WTC11 (cell line): Measurements from ENCODE around the gene SUPT20H. TPM values are rescaled to one million over a fixed set of nuclear protein-coding genes. Genes with fewer than 3 reads are reported as not detected.

Source experiments
- ATAC-seq: fragments of 200-7000 bp; cut with Tn5 transposase; 2 replicates; pipeline ENCODE4 v1.10.0; 2021; ENCODE audit warnings: mild to moderate bottlenecking, moderate library complexity
- CTCF ChIA-PET: fragments of 300-600 bp; sonication (Branson Sonifier 250); formaldehyde crosslinking; loops from one replicate; lab custom pipeline; 2021; ENCODE audit warnings: antibody characterized with exemption; lab: Charles Lee
- POLR2A ChIA-PET: fragments of 350-600 bp; sonication (Branson Sonifier 250); formaldehyde crosslinking; loops from one replicate; lab custom pipeline; 2021; ENCODE audit warnings: antibody characterized with exemption; lab: Charles Lee
- DNase-seq: peaks from one replicate; pipeline ENCODE4 v3.0.0; 2021; ENCODE audit warnings: low spot score
- H3K27ac Mint-ChIP-seq: 2 replicates; pipeline ENCODE4 v1.8.0; 2021; ENCODE audit warnings: mixed read lengths
- H3K27me3 Mint-ChIP-seq: 2 replicates; pipeline ENCODE4 v1.8.0; 2021; ENCODE audit warnings: low read depth, mild to moderate bottlenecking, moderate library complexity, mixed read lengths
- H3K36me3 Mint-ChIP-seq: 2 replicates; pipeline ENCODE4 v1.8.0; 2021; ENCODE audit warnings: mixed read lengths
- H3K4me1 Mint-ChIP-seq: 2 replicates; pipeline ENCODE4 v1.8.0; 2022; ENCODE audit warnings: mixed read lengths
- H3K4me3 Mint-ChIP-seq: 2 replicates; pipeline ENCODE4 v1.8.0; 2021; ENCODE audit warnings: mild to moderate bottlenecking, moderate library complexity, mixed read lengths
- H3K9me3 Mint-ChIP-seq: 2 replicates; pipeline ENCODE4 v1.8.0; 2021; ENCODE audit warnings: mixed read lengths
- AFF4 ChIP-seq: sonication (generic); formaldehyde crosslinking; IDR thresholded peaks from 2 replicates; pipeline ENCODE4 v1.8.1; 2023; ENCODE audit warnings: mild to moderate bottlenecking, missing genetic modification reagents, borderline replicate concordance
- ATF2 ChIP-seq: sonication (generic); formaldehyde crosslinking; IDR thresholded peaks from 2 replicates; pipeline ENCODE4 v1.8.1; 2022; ENCODE audit warnings: low read depth, missing genetic modification reagents, borderline replicate concordance
- ELF4 ChIP-seq: sonication (generic); formaldehyde crosslinking; IDR thresholded peaks from 2 replicates; pipeline ENCODE4 v1.8.1; 2022; ENCODE audit warnings: low read depth, mild to moderate bottlenecking, moderate library complexity, missing genetic modification reagents
- EMX1 ChIP-seq: fragments of 250-450 bp; sonication (Bioruptor Pico); IDR thresholded peaks from 2 replicates; pipeline ENCODE4 v1.8.0; 2021; ENCODE audit warnings: mild to moderate bottlenecking
- FOXK1 ChIP-seq: sonication (generic); formaldehyde crosslinking; IDR thresholded peaks from 2 replicates; pipeline ENCODE4 v1.8.0; 2022; ENCODE audit warnings: mild to moderate bottlenecking, moderate library complexity, missing genetic modification reagents
- GABPB1 ChIP-seq: sonication (generic); formaldehyde crosslinking; IDR thresholded peaks from 2 replicates; pipeline ENCODE4 v1.8.1; 2023; ENCODE audit warnings: mild to moderate bottlenecking, missing genetic modification reagents
- GRHL2 ChIP-seq: fragments of 250-450 bp; sonication (Bioruptor Pico); IDR thresholded peaks from 2 replicates; pipeline ENCODE4 v1.8.0; 2022; ENCODE audit warnings: mild to moderate bottlenecking, moderate library complexity; ENCODE audit not compliant: insufficient replicate concordance, severe bottlenecking
- GTF2I ChIP-seq: fragments of 250-450 bp; sonication (Bioruptor Pico); conservative IDR thresholded peaks from 2 replicates; pipeline ENCODE4 v1.4.0; 2021; ENCODE audit warnings: mild to moderate bottlenecking
- IRF2 ChIP-seq: sonication (generic); formaldehyde crosslinking; IDR thresholded peaks from 2 replicates; pipeline ENCODE4 v1.8.0; 2022; ENCODE audit warnings: low read depth, missing genetic modification reagents, borderline replicate concordance
- NFATC4 ChIP-seq: fragments of 250-450 bp; sonication (Bioruptor Pico); IDR thresholded peaks from 2 replicates; pipeline ENCODE4 v1.9.0; 2021; ENCODE audit warnings: mild to moderate bottlenecking
- NFE2L1 ChIP-seq: sonication (generic); formaldehyde crosslinking; IDR thresholded peaks from 2 replicates; pipeline ENCODE4 v1.8.1; 2023; ENCODE audit warnings: missing genetic modification reagents
- NR2C2 ChIP-seq: sonication (generic); formaldehyde crosslinking; IDR thresholded peaks from 2 replicates; pipeline ENCODE4 v1.8.0; 2022; ENCODE audit warnings: mild to moderate bottlenecking, missing genetic modification reagents
- PRRX2 ChIP-seq: fragments of 250-450 bp; sonication (Bioruptor Pico); IDR thresholded peaks from 2 replicates; pipeline ENCODE4 v1.8.0; 2021; ENCODE audit warnings: mild to moderate bottlenecking
- SP1 ChIP-seq: sonication (generic); formaldehyde crosslinking; conservative IDR thresholded peaks from 2 replicates; pipeline ENCODE4 v1.8.1; 2022; ENCODE audit warnings: missing genetic modification reagents
- TP53 ChIP-seq: sonication (generic); formaldehyde crosslinking; IDR thresholded peaks from 2 replicates; pipeline ENCODE4 v1.8.1; 2023; ENCODE audit warnings: mild to moderate bottlenecking, missing genetic modification reagents
- ZBTB21 ChIP-seq: sonication (generic); formaldehyde crosslinking; IDR thresholded peaks from 2 replicates; pipeline ENCODE4 v1.8.1; 2023; ENCODE audit warnings: mild to moderate bottlenecking, missing genetic modification reagents, borderline replicate concordance
- ZNF121 ChIP-seq: sonication (generic); formaldehyde crosslinking; IDR thresholded peaks from 2 replicates; pipeline ENCODE4 v1.8.0; 2023; ENCODE audit warnings: missing genetic modification reagents
- ZNF263 ChIP-seq: sonication (generic); formaldehyde crosslinking; IDR thresholded peaks from 2 replicates; pipeline ENCODE4 v1.8.1; 2022; ENCODE audit warnings: low read depth, mild to moderate bottlenecking, moderate library complexity, missing genetic modification reagents
- ZNF532 ChIP-seq: fragments of 250-450 bp; sonication (Bioruptor Pico); IDR thresholded peaks from 2 replicates; pipeline ENCODE4 v1.9.0; 2021; ENCODE audit warnings: mild to moderate bottlenecking, borderline replicate concordance
- total RNA-seq: library from RNA; stranded (reverse); gene quantifications from 3 replicates; pipeline ENCODE4 v1.2.3, GENCODE V29; 2021
- TF ChIP-seq, protein P1 (sequence below): sonication (generic); formaldehyde crosslinking; IDR thresholded peaks from 2 replicates; pipeline ENCODE4 v1.8.0; 2023; ENCODE audit warnings: missing genetic modification reagents

Gene SUPT20H
- total RNA-seq, 1 experiment from 2014 or later: 68.0 TPM

DNA sequence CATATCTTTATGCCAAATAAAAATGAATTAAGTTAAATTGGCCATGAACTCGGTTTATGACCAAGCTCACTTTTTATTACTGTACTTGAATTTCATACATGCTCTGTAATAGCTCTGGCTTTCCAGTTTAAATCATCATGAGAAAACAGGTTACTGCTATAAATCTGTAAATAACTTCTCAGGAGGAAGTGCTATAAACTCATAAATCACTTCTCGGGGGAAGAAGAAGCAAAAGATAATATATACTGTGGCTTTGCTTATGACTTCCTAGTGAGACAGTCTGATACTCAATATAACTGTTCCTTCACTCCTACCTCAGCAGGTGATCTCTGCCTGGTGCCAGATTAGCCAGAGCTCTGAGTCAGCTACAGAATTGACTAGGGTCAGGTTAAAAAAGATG lies 12.5 kb downstream of the SUPT20H start (continued):
- no peak for TF ChIP-seq NFATC4 (CRISPR knock-in tag)
- no peak for TF ChIP-seq NR2C2 (CRISPR knock-in tag)
- TF ChIP-seq ZNF532 (CRISPR knock-in tag): no peak
- no peak for TF ChIP-seq NFE2L1
- no peak for TF ChIP-seq GRHL2 (CRISPR knock-in tag)
- TF ChIP-seq ZNF263 (CRISPR knock-in tag): no peak
- TF ChIP-seq ZBTB21 (CRISPR knock-in tag): no peak
- TF ChIP-seq, protein P1, sequence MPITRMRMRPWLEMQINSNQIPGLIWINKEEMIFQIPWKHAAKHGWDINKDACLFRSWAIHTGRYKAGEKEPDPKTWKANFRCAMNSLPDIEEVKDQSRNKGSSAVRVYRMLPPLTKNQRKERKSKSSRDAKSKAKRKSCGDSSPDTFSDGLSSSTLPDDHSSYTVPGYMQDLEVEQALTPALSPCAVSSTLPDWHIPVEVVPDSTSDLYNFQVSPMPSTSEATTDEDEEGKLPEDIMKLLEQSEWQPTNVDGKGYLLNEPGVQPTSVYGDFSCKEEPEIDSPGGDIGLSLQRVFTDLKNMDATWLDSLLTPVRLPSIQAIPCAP (CRISPR knock-in tag): no peak

GRCh38 chr13:37046062-37046461 lies 13.4 kb downstream of the SUPT20H start:
- ATAC-seq: no peak
- Mint-ChIP-seq H3K4me3 (no peak overlapping the region), H3K27ac (no peak overlapping the region), H3K27me3 (no peaks in the 10 kb centered on the region), H3K9me3 (no peaks in the 10 kb centered on the region), H3K4me1 (no peaks in the 10 kb centered on the region), H3K36me3 (peaks cover 48% of the 10 kb centered on the region)
- POLR2A ChIA-PET: no interaction called here
- DNase-seq: no peak
- no peak for TF ChIP-seq SP1 (CRISPR knock-in tag)
- no peak for TF ChIP-seq ELF4 (CRISPR knock-in tag)
- no peak for TF ChIP-seq GTF2I (CRISPR knock-in tag)
- no peak for TF ChIP-seq PRRX2 (CRISPR knock-in tag)
- TF ChIP-seq FOXK1 (CRISPR knock-in tag): no peak
- TF ChIP-seq IRF2 (CRISPR knock-in tag): no peak
- TF ChIP-seq ATF2 (CRISPR knock-in tag): no peak
- TF ChIP-seq EMX1 (CRISPR knock-in tag): no peak
- CTCF ChIA-PET: no interaction called here

DNA sequence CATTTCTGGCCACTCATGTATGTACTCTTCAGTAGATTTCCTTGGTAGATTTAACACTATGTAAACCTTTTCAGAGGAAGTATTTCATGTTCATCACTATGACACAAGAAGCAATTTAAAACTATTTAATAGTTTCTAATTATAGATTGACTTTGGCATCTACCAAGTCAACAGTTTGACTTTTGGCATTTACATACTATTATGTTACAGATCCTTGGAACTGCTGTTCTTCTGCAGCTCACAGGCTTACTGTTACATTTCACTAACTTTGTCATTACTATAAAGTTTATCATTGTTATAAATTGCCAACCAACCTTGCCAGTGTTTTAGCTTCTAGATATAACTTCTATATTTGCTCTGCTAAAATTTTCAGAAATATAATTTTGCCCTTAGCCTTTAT lies 18.7 kb downstream of the SUPT20H start:
- no peak for DNase-seq
- Mint-ChIP-seq H3K27me3 (no peaks in the 10 kb centered on the region), H3K4me3 (no peak overlapping the region), H3K27ac (no peak overlapping the region), H3K36me3 (peaks cover 71% of the 10 kb centered on the region), H3K9me3 (no peaks in the 10 kb centered on the region), H3K4me1 (no peaks in the 10 kb centered on the region)
- ATAC-seq: no peak
- ChIA-PET POLR2A (no interaction called here), CTCF (no interaction called here)
- TF ChIP-seq FOXK1 (CRISPR knock-in tag) (no peak), ZNF532 (CRISPR knock-in tag) (no peak), AFF4 (CRISPR knock-in tag) (no peak), GABPB1 (CRISPR knock-in tag) (no peak), ZNF121 (no peak), TP53 (CRISPR knock-in tag) (no peak)
